ENCODE data around the gene FAT3.

The FAT3 gene

GRCh38 chr11:92212530-92212929 is 12.1 kb upstream of the FAT3 start:
- CTCF ChIA-PET, result interaction anchor here (0.6 to 0.7 kb wide), 2 partner anchors 187 to 322 kb away, joined by 3 to 5 read pairs; no protein-coding TSS in a partner anchor
- no peak overlapping the region for H3K27ac ChIP-seq (ENCODE audit: extremely low read depth, low read depth, low read length)
- no peaks in the 10 kb centered on the region for H3K9me3 ChIP-seq (ENCODE audit: control insufficient read depth, insufficient read depth, low read depth, low read length)
- no peaks in the 10 kb centered on the region for H3K36me3 ChIP-seq (ENCODE audit: control insufficient read depth in 2 of 2, insufficient read depth in 1 of 2, low read length in 2 of 2)
- POLR2A ChIA-PET, result interaction anchor here (1.5 kb wide), 1 partner anchor 13 kb away, joined by 5 read pairs; no protein-coding TSS in a partner anchor
- H3K4me1 ChIP-seq (ENCODE audit: control insufficient read depth, insufficient read depth, low read length), result no peaks in the 10 kb centered on the region
- no peak for TF ChIP-seq MYNN (tag by site-specific recombination; IDR thresholded peaks at IDR 0.05; ENCODE audit: borderline replicate concordance)
- TF ChIP-seq PBX3 (CRISPR knock-in tag; IDR thresholded peaks at IDR 0.05), result no peak
- TF ChIP-seq ZNF362 (tag by site-specific recombination; IDR thresholded peaks at IDR 0.05), result no peak
- no peak for TF ChIP-seq ZNF184 (tag by site-specific recombination; IDR thresholded peaks at IDR 0.05)
- no peak for TF ChIP-seq ZNF624 (tag by site-specific recombination; IDR thresholded peaks at IDR 0.05)
- no peak for TF ChIP-seq ZSCAN16 (tag by site-specific recombination; IDR thresholded peaks at IDR 0.05)
- no peak for TF ChIP-seq ZBTB48 (tag by site-specific recombination; IDR thresholded peaks at IDR 0.05)
- TF ChIP-seq ZNF548 (tag by site-specific recombination; IDR thresholded peaks at IDR 0.05), result no peak
- no peak for TF ChIP-seq GLI2 (tag by site-specific recombination; IDR thresholded peaks at IDR 0.05; ENCODE audit: borderline replicate concordance, low read depth)
- TF ChIP-seq, protein P1, sequence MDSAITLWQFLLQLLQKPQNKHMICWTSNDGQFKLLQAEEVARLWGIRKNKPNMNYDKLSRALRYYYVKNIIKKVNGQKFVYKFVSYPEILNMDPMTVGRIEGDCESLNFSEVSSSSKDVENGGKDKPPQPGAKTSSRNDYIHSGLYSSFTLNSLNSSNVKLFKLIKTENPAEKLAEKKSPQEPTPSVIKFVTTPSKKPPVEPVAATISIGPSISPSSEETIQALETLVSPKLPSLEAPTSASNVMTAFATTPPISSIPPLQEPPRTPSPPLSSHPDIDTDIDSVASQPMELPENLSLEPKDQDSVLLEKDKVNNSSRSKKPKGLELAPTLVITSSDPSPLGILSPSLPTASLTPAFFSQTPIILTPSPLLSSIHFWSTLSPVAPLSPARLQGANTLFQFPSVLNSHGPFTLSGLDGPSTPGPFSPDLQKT (IDR thresholded peaks at IDR 0.05; ENCODE audit: borderline replicate concordance, low read depth, low read length), result no peak
- no peak for TF ChIP-seq ZNF221 (tag by site-specific recombination; IDR thresholded peaks at IDR 0.05; ENCODE audit: borderline replicate concordance)
- no peak for TF ChIP-seq KLF10 (tag by site-specific recombination; IDR thresholded peaks at IDR 0.05)
- no peak for TF ChIP-seq YY1 (tag by site-specific recombination; IDR thresholded peaks at IDR 0.05)
- no peak overlapping the region for H3K4me3 ChIP-seq (ENCODE audit: low read depth, low read length)

- Histone ChIP-seq H3K27ac (ENCODE audit: extremely low read depth, low read depth, low read length) (no peak overlapping the region), H3K36me3 (ENCODE audit: control insufficient read depth in 2 of 2, insufficient read depth in 1 of 2, low read length in 2 of 2) (no peaks in the 10 kb centered on the region), H3K9me3 (ENCODE audit: control insufficient read depth, insufficient read depth, low read depth, low read length) (no peaks in the 10 kb centered on the region), H3K4me1 (ENCODE audit: control insufficient read depth, insufficient read depth, low read length) (no peaks in the 10 kb centered on the region), H3K4me3 (ENCODE audit: low read depth, low read length) (no peak overlapping the region)
- POLR2A ChIA-PET, result no interaction called here
- TF ChIP-seq ZNF157 (tag by site-specific recombination; IDR thresholded peaks at IDR 0.05), result no peak
- TF ChIP-seq AEBP2 (tag by site-specific recombination; IDR thresholded peaks at IDR 0.05; ENCODE audit: borderline replicate concordance), result no peak
- TF ChIP-seq, protein P2, sequence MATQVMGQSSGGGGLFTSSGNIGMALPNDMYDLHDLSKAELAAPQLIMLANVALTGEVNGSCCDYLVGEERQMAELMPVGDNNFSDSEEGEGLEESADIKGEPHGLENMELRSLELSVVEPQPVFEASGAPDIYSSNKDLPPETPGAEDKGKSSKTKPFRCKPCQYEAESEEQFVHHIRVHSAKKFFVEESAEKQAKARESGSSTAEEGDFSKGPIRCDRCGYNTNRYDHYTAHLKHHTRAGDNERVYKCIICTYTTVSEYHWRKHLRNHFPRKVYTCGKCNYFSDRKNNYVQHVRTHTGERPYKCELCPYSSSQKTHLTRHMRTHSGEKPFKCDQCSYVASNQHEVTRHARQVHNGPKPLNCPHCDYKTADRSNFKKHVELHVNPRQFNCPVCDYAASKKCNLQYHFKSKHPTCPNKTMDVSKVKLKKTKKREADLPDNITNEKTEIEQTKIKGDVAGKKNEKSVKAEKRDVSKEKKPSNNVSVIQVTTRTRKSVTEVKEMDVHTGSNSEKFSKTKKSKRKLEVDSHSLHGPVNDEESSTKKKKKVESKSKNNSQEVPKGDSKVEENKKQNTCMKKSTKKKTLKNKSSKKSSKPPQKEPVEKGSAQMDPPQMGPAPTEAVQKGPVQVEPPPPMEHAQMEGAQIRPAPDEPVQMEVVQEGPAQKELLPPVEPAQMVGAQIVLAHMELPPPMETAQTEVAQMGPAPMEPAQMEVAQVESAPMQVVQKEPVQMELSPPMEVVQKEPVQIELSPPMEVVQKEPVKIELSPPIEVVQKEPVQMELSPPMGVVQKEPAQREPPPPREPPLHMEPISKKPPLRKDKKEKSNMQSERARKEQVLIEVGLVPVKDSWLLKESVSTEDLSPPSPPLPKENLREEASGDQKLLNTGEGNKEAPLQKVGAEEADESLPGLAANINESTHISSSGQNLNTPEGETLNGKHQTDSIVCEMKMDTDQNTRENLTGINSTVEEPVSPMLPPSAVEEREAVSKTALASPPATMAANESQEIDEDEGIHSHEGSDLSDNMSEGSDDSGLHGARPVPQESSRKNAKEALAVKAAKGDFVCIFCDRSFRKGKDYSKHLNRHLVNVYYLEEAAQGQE (tag by site-specific recombination; IDR thresholded peaks at IDR 0.05), result no peak
- TF ChIP-seq ZNF112 (tag by site-specific recombination; IDR thresholded peaks at IDR 0.05), result no peak
- TF ChIP-seq, protein P3, sequence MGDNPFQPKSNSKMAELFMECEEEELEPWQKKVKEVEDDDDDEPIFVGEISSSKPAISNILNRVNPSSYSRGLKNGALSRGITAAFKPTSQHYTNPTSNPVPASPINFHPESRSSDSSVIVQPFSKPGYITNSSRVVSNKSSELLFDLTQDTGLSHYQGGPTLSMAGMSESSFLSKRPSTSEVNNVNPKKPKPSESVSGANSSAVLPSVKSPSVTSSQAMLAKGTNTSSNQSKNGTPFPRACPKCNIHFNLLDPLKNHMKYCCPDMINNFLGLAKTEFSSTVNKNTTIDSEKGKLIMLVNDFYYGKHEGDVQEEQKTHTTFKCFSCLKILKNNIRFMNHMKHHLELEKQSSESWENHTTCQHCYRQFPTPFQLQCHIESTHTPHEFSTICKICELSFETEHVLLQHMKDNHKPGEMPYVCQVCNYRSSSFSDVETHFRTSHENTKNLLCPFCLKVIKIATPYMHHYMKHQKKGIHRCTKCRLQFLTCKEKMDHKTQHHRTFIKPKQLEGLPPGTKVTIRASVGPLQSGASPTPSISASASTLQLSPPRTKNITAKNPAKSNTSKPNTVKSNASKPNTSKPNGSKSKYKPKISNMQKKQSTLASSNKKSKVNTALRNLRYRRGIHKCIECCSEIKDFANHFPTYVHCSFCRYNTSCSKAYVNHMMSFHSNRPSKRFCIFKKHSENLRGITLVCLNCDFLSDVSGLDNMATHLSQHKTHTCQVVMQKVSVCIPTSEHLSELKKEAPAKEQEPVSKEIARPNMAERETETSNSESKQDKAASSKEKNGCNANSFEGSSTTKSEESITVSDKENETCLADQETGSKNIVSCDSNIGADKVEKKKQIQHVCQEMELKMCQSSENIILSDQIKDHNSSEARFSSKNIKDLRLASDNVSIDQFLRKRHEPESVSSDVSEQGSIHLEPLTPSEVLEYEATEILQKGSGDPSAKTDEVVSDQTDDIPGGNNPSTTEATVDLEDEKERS (tag by site-specific recombination; IDR thresholded peaks at IDR 0.05), result no peak
- TF ChIP-seq, protein P4, sequence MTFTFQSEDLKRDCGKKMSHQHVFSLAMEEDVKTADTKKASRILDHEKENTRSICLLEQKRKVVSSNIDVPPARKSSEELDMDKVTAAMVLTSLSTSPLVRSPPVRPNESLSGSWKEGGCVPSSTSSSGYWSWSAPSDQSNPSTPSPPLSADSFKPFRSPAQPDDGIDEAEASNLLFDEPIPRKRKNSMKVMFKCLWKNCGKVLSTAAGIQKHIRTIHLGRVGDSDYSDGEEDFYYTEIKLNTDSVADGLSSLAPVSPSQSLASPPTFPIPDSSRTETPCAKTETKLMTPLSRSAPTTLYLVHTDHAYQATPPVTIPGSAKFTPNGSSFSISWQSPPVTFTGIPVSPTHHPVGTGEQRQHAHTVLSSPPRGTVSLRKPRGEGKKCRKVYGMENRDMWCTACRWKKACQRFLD (tag by site-specific recombination; IDR thresholded peaks at IDR 0.05), result no peak
- TF ChIP-seq GFI1B (tag by site-specific recombination; IDR thresholded peaks at IDR 0.05), result no peak
- TF ChIP-seq ZNF16 (tag by site-specific recombination; IDR thresholded peaks at IDR 0.05; ENCODE audit: low read depth), result no peak
- CTCF ChIA-PET, result interaction anchor here (0.7 to 1.2 kb wide), 2 partner anchors 9 to 67 kb away, joined by 3 read pairs; no protein-coding TSS in a partner anchor
Measured at GRCh38 chr11:92216789-92217188, 7.8 kb upstream of the FAT3 start.
